AG04449 (cell line): ENCODE measurements around the gene GALNT4.
A peak's percentile ranks its signal among the peaks of the same experiment; 100 is the strongest.

Experiments used
- CTCF ChIA-PET: fragments of 350-600 bp; formaldehyde crosslinking; extraction: SDS; loops from one replicate; lab custom pipeline; 2021; ENCODE audit warnings: antibody characterized with exemption; lab: Yijun Ruan, JAX
- POLR2A ChIA-PET: fragments of 400-600, 350-600 bp; formaldehyde crosslinking; extraction: SDS; loops from one replicate; lab custom pipeline; 2020; ENCODE audit warnings: antibody characterized with exemption, inconsistent platforms; lab: Yijun Ruan, JAX
- DNase-seq: peaks from one replicate; pipeline ENCODE4 v3.0.0-alpha.2; 2010; ENCODE audit warnings: low read depth, low spot score
- H3K4me3 ChIP-seq: 2 replicates; pipeline ENCODE4 v1.5.1; 2011; ENCODE audit warnings: low read depth, mild to moderate bottlenecking, control low read depth, low read length
- CTCF ChIP-seq: IDR thresholded peaks from one replicate; pipeline ENCODE4 v1.5.1; 2011; ENCODE audit warnings: mild to moderate bottlenecking, moderate library complexity, low read length, control low read depth, inconsistent platforms; ENCODE audit not compliant: insufficient read depth; ENCODE audit errors: missing control alignments

GALNT4 gene

GRCh38 chr12:89525824-89526770 lies 1.5 kb upstream of the GALNT4 start, which contains the start of gene POC1B:
Gene POC1B (minus strand): TSS chr12:89526047. CDS start chr12:89525895, 152 bp downstream.
- H3K4me3 ChIP-seq, result peak within 1 kb of the TSS; percentile 97
- ChIA-PET CTCF (interaction anchor here (0.7 to 12.4 kb wide), 9 partner anchors 17 to 513 kb away, joined by 3 to 265 read pairs (median 17); no protein-coding TSS in a partner anchor), POLR2A (no interaction called here)
- no peak for TF ChIP-seq CTCF
- DNase-seq, result no peak

GRCh38 chr12:89525305-89525823 lies 768 bp upstream of the GALNT4 start:
- ChIA-PET CTCF (interaction anchor here (0.7 to 12.4 kb wide), 17 partner anchors 10 to 517 kb away, joined by 3 to 265 read pairs (median 5); partner anchors contain the start of gene DUSP6), POLR2A (no interaction called here)
- DNase-seq, result no peak
- H3K4me3 ChIP-seq, result peak overlapping the region; percentile 97
- no peak for TF ChIP-seq CTCF

GRCh38 chr12:89523843-89524540 lies 604 bp downstream of the GALNT4 start:
- POLR2A ChIA-PET, result interaction anchor here (0.6 kb wide), 1 partner anchor 182 kb away, joined by 4 read pairs; no protein-coding TSS in a partner anchor
- TF ChIP-seq CTCF, result no peak
- no peak for DNase-seq
- CTCF ChIA-PET, result interaction anchor here (0.7 to 12.4 kb wide), 23 partner anchors 9 to 511 kb away, joined by 3 to 265 read pairs (median 5); partner anchors contain the start of gene DUSP6
- H3K4me3 ChIP-seq, result peak overlapping the region; percentile 97

- peak overlapping the region; percentile 97 for H3K4me3 ChIP-seq
- ChIA-PET POLR2A (no interaction called here), CTCF (interaction anchor here (1.0 to 12.4 kb wide), 8 partner anchors 10 to 504 kb away, joined by 3 to 265 read pairs (median 10); no protein-coding TSS in a partner anchor)
- no peak for TF ChIP-seq CTCF
- DNase-seq, result no peak
Measured at GRCh38 chr12:89523393-89523792, 1.2 kb downstream of the GALNT4 start.

- CTCF ChIA-PET, result interaction anchor here (1.0 to 12.4 kb wide), 11 partner anchors 8 to 528 kb away, joined by 3 to 265 read pairs (median 4); no protein-coding TSS in a partner anchor
- no peak for TF ChIP-seq CTCF
- DNase-seq, result no peak
- no peak overlapping the region for H3K4me3 ChIP-seq
- POLR2A ChIA-PET, result no interaction called here
Measured at GRCh38 chr12:89521364-89522223, 3.0 kb downstream of the GALNT4 start.
